ENCODE measurements around the gene AKAP10.
A peak's percentile ranks its signal among the peaks of the same experiment; 100 is the strongest.
"Not testable (repeated sequence)": the region's sequence is repeated elsewhere in the genome, so short reads cannot be mapped to it uniquely, and the experiment has no call there.

The AKAP10 gene

GRCh38 chr17:19977293-19978208 lies at the start of gene AKAP10:
Gene AKAP10, minus strand, starts transcription at chr17:19977828. Its CDS starts 149 bp downstream, at chr17:19977679.
- peak; percentile 92 for DNase-seq

- no peak for DNase-seq
These were observed 49.3 kb upstream of the AKAP10 start for GRCh38 chr17:20026960-20027359.

DNA sequence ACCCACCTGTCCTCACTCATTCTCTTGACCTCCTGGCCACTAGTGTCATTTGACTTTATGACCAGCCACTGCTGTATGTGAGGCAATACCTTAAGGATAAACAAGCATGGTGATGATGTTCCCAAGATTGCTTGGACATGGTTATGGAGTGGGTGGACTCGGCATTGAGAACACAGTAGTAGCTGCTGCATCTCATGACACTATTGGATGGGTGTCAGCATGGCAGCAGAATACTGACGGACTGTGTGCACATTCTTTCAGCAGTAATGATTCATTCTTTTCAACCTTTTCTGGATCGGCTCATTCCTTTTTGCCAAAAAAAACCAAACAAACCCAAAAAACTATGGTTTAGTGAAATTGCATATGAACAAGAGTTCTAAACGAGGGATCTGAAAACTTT lies 45.1 kb upstream of the AKAP10 start:
- DNase-seq, result no peak

- not testable (repeated sequence) for DNase-seq
These were observed 38.9 kb upstream of the AKAP10 start for GRCh38 chr17:20016475-20016992.

GRCh38 chr17:20012017-20012536 lies 34.4 kb upstream of the AKAP10 start:
- no peak for DNase-seq

DNA sequence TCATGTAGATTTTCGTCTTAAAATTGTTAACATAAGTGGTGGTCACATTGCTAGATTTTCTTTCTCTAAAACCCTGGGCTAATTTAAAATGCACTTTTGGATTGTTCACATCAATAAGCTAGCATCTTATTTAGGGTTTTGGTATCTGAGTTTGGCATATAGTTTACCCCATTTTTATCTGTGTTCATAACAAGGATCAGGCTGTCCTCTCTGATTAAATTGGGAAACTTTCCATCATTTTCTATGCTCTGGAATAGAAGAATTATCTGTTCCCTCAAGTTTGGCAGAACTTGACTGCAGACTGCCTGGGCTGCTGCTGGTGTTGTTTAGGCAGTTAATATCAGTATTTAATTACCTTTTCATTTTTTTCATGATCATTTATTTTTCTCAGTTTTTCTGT lies 33.3 kb upstream of the AKAP10 start:
- no peak for DNase-seq

DNA sequence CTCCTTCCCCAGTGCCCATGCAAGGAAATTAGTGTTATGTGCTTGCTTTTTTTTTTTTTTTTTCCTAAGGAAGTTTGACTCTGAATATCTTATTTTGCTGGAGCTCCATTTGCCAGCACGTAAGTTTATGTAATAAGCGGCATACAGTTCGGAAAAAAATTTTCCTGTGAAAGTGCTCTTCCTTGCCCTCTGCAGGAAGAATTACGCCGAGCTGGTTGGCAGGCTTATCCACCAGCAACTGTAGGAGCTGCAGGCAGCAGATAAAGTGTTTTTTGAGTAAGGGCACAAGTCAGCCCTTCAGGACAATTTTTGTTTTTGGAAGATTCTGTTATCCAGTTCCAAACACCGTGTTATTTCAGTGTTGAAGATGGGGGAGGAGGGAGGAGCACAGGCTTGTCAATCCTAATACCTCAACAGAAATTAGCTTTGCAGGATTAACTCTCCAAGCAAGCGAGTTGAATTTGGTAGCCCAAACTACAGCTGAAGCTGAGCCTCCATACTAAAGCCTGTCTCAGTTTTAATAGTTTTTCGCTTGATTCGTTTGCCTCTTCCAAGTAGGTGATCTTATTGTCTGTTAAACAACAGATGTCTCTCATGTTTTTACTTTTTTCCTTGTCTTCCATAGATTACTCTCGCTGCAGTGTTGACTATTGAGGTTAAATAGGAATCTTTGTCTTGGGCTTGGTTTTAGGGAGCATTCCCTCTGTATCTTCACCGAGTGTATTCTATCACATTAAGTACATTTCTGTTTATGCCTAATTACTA lies 32.7 kb upstream of the AKAP10 start:
- peak; percentile 85 for DNase-seq

DNA sequence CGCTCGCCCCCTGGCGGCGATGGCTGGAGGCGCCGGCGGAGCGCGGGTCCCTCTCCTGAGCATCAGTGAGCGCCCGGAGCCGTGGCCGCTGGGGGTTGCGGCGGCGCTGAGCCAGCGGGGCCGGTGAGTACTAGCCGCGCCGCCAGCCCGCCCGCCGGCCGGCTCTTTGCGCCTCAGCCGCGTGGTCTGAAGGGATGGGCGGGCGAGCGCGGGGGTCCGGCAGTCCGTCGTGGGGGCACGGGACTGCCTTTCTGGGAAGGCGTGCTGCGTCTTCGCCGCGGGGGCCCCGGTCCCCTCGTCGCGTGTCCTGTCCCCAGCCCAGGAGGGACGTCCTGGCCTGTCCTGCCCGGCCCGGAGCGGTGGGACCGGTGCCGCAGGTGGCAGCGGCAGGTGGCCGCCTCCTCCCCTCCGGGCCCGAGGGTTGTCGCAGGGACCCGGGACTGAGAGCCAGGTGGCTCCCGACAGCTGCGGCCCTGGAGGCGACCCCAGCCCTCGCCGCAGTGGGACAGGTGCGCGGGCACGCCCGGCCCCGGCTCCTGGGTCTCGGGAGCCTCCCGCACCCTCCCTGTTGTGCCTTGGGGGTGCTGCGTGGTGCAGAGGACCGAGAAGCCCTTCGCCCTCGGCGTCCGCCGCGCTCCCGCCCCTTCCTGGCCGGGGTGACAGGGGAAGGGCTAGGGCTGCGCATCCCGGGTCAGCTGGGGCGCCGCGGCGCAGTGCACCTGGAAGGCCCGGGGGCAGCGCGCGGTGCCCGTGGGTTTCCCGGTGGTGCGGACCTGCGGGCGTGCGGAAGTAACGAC lies 31.9 kb upstream of the AKAP10 start, which contains the start of gene SPECC1:
Gene SPECC1, plus strand, starts transcription at position 58 of the 797 bp plus-strand sequence. CDS start 87,293 bp downstream, outside the sequence.
- peak; percentile 81 for DNase-seq

DNA sequence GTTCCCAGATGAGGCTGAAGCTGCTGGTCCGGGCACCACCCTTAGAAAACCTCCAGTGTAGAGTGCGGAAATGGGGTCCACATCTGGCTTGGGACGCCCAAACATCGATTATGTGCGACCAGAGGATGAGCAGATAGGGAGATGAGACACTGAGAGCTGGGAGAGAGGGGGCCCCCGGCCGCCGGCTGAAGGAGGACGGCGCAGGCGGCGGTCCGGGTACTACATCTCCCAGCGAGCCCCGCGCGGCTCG lies 31.3 kb upstream of the AKAP10 start:
- no peak for DNase-seq

- no peak for DNase-seq
These were observed 30.8 kb upstream of the AKAP10 start for GRCh38 chr17:20008242-20009051.

GRCh38 chr17:19996502-19996901 lies 18.9 kb upstream of the AKAP10 start:
- no peak for DNase-seq

- no peak for DNase-seq
These were observed 18.5 kb upstream of the AKAP10 start for GRCh38 chr17:19996086-19996485.

DNA sequence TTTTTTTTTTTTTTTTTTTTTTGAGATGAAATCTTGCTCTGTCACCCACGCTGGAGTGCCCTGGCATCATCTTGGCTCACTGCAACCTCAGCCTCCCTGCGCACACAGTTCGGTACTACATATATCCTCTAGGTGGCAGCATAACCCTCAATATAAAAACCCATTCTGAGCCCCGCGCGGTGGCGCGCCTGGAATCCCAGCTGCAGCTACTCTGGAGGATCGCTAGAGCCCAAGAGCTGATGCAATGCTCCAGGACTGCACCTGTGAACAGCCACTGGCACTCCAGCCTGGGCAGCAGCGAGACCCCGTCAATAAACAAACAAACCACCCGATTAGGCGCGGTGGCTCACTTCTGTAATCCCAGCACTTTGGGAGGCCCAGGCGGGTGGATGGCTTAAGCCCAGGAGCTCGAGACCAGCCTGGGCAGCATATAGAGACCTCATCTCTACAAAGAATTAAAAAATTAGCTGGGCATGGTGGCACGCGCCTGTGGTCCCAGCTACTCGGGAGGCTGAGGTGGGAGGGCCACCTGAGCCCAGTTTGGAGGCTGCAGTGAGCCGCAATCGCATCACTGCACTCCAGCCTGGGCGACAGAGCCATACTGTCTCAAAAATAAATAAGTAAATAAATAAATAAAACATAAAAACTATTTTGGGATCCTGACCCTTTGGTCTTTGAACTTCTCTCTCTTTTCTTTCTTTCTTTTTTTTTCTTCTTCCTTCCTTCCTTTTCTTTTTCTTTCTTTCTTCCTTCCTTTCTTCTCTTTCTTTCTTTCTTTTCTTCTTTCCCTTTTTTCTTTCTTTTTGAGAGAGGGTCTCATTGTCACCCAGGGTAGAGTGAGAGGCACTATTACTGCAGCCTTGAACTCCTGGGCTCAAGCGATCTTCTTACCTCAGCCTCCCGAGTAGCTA lies 15.4 kb upstream of the AKAP10 start:
- DNase-seq, result peak; percentile 95

GRCh38 chr17:19991252-19991885 lies 13.7 kb upstream of the AKAP10 start:
- DNase-seq, result peak; percentile 21

GRCh38 chr17:19987897-19988296 lies 10.3 kb upstream of the AKAP10 start:
- DNase-seq, result no peak

DNA sequence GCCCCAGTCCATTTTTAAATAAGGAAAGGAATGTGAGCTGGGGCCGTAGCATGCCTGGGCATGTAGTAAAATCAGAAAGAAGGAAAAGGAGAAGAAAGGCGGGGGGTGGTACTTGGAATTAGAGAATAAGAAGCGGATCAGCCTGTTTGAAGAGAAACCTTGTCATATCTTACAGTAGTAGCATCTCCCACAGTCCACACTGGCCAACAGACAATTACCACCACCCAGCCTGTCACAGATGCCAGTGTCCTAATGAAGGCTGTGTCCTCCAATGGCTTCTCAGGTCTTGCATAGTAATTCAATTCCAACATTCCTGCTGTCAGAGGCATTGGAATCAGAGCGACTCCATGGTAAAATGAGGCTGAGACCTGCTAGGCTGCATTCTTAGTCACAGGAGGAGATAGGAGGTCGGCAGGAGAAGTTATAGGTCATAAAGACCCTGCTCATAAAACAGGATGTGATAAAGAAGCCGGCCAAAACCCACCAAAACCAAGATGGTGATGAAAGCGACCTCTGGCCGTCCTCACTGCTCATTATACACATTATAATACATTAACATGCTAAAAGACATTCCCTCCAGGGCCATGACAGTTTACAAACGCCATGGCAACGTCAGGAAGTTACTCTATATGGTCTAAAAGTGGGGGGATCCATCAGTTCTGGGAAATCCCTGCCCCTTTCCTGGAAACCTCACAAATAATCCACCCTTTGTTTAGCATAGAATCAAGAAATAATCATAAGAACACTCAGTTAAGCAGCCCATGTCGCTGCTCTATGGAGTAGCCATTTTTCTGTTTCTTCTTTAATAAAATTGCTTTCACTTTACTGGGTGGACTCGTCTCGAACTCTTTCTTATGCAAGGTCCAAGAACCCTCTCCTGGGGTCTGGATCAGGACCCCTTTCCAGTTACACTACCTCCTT lies 9.6 kb upstream of the AKAP10 start:
- DNase-seq, result no peak

- DNase-seq, result no peak
These were observed 2.5 kb upstream of the AKAP10 start for GRCh38 chr17:19979917-19980770.

DNA sequence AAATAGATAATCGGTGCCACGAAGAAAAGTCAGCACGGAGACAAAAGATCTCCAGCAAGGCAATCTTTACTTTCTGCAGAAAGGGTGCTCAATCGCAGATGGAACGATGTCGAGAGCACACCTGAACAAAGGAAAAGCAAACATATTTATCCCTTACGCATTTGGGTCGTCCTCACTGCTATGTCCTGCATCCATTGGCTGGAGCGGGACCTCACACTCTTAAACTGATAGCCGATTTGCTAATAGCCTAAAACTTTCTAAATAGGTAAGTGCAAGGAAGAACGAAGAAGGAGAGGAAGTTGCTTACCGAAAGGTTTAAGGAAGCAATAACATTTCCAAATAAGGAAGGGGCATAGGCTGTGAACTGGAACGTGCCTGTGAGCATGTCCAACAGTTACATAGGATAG lies 1.2 kb upstream of the AKAP10 start:
- DNase-seq, result no peak

All from NCI-H2171 treated with DMSO at 0.1 percent for 48 hours (cell line).